SK-N-MC (cell line): Measurements from ENCODE around the gene ANKRD11.

Experiments
- EZH2 ChIP-seq: fragments of 200-600 bp; sonication (generic); IDR thresholded peaks from one replicate; pipeline ENCODE4 v1.6.1; 2017; ENCODE audit warnings: antibody characterized with exemption
- FOXP2 ChIP-seq: optimal IDR thresholded peaks from 2 replicates; pipeline ENCODE3; 2011; ENCODE audit warnings: mild to moderate bottlenecking, moderate library complexity; ENCODE audit not compliant: insufficient read depth; ENCODE audit errors: extremely low read length, control extremely low read depth
- POLR2AphosphoS5 ChIP-seq: IDR thresholded peaks from 2 replicates; pipeline ENCODE4 v1.6.1; 2012; ENCODE audit warnings: mild to moderate bottlenecking, low read depth, low read length, borderline replicate concordance

DNA sequence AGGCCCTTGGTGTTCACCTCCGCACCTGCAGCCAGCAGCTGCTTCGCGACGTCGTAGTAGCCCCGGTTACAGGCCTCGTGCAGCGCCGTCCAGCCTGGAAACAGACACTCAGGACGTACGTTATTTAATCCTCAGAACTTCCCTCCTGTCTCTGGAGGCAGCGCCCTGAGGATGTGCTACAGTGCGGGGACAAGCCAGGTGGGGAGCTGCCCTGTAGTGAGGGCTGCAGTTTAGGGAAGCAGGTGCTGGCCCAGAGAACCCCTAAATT, 201.8 kb downstream of the ANKRD11 start:
- TF ChIP-seq POLR2AphosphoS5 (no peak), EZH2 (no peak), FOXP2 (no peak)
